ENCODE measurements around the gene FAM20C.

FAM20C gene

DNA sequence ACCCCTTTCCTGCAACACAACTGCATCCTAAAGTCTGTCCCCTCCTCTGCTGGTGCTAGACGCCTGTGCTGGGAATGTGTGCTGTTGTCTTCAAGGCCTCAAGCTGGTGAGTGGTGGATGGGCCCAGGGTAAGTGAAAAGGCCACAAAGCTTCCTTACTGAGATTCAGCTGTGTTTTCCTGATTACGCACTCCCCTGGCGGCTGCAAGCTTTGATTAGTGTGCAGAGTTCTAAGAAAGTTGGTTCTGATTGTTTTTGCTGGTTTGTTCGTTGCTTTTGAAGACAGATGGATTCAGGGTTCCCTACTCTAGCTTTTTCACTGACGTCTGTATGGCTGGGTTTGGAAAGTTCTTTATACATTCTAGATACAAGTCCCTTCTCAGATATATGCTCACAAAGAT, 85.7 kb downstream of the FAM20C start:
- DNase-seq = no peak

DNA sequence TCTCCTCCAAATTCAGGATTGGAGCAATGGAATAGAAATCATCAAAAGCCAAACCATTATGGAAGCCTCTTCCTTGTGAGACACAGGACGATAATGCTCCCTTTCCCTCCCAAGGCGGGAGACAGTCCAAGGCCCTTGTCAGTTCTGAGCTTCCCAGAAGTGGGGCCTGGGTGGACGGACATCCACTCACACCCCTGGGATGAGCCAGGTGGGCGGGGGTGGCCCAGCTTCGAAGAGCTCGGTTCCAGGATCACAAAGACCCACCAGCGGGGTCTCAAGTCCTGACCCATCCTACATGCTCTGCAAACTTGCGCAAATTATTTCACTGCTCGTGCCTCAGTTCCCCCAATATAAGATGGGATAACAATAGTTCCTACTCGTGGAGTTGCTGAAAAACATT, 87.5 kb downstream of the FAM20C start:
- DNase-seq = no peak

DNA sequence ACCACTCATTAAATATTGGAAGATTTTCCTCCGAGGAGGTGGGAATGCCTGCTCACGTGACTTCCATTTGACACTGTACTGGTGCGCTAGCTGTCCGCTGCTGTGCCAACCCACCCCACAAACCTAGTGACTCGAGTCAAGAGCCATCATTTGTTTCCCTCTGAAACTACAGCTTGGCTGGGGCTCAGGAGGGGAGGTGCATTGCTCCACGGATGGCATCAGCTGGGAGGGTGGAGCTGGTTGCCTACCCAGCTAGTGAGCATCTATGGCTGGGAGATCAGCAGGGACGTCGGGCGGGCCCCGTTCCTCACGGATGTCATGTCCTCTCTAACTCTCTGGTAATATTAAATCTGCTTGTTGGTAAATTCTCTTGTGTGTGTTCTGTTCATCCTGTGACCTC, 88.1 kb downstream of the FAM20C start:
- no peak for DNase-seq

DNA sequence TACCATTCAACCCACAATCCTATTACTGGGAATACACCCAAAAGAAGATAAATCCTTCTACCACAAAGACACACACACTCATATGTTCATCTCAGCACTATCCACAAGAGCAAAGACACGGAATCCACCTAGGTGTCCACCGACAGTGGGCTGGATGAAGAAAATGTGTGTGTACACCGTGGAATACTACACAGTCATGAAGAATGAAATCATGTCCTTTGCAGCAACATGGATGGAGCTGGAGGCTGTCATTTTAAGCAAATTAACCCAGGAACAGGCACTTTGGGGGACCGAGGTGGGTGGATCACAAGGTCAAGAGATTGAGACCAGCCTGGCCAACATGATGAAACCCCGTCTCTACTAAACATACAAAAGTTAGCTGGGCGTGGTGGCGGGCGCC, 89.3 kb downstream of the FAM20C start:
- DNase-seq = no peak

DNA sequence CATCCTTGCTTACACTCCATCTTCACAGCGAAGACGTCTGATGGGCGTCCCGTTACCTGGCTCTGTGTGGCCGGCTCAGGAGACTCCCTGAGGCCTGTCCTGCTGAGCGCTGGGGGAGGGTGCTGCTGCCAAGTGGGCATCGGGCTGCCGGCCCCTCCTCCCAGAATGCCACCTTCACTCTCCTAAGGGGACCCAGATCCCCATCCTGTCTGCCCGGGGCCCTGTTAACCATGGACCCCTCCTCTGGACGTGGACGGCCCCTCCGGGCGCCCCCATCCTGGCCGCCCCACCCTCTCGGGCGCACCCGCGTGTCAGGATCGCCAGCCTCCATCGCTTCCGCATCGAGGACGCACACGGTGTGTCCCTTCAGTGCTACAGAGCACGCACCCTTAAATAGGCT, 90.2 kb downstream of the FAM20C start:
- no peak for DNase-seq

DNA sequence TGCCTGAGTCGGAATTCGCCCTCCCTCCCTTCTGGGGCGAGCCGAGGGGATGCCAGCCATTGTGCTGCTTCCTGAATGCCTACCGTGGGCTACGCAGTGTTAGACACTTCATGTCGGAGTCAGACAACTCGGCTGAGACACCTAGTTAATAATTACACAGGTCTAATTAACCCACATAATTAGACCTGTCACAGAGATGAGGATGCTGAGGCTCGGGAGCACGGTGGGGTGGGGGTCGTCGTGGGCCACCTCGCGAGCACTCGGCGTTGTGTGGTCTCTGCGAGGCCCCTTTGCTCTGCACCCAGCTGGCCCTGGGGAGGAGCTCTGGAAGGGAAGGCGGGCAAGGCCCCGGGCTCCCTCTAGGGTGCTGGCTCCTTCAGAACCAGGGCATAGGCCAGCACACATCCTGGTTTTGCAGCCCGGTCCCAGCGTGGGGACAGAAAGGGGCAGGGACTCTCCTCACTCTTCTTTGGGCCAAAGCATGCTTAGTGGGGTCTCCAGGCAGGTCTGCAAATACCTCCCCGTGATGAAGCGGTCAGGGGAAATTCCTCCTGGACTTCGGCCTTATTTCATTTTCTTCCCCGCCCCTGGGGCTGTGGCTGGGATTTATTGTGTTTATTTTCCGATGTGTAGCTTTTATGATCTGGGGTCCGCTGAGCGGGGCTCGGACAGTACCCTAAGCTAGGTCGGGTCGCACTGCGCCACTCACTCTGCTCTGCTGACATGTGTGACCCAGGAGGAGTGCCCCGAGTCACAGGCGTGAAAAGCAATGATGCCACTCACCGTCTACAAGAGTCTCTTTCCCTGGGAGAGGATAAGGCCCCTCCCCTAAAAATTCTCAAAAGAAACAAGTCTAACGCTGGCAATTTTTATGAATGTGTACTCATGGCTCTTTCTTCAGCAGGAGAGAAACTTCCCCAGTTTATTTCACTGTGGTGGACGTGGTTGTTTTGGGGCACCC, 92.7 kb downstream of the FAM20C start:
- no peak for DNase-seq

DNA sequence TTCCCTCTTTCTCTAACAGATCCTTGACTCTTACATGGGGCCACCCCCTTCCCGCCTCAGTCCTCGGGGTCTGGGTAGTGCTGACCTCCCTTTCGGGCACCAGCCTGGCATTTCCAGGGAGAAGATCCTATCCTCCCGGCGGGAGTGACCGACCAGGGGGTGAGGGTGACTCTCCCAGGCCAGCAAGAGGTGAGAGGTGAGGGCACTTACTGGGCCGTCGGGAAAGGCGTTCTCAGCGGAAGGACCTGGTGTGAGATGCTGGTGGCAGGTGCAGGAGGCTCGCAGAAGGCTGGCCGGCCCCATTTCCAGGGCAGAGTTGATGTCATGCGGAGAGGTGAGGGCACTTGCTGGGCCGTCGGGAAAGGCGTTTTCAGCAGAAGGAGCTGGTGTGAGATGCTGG, 93.4 kb downstream of the FAM20C start:
- no peak for DNase-seq

DNA sequence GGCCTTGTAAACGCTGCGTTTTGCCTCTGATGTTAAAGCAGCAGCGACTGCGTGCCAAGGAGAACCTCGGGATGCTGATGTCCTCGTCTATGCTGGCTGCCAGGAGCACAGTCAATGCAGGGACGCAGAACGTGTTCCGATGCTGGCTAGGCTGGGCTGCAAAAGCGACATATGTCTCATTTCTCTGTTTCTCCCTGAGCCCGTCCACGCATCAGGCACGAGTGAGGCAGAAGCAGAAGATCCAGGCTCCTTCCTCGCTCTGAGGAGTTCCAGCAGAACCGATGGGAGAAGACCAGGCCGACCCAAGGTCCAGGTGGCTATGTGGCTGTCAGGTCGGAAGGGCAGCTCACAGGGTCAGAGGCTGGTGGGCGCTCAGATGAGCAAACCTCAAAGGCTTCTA, 93.9 kb downstream of the FAM20C start:
- no peak for DNase-seq

DNA sequence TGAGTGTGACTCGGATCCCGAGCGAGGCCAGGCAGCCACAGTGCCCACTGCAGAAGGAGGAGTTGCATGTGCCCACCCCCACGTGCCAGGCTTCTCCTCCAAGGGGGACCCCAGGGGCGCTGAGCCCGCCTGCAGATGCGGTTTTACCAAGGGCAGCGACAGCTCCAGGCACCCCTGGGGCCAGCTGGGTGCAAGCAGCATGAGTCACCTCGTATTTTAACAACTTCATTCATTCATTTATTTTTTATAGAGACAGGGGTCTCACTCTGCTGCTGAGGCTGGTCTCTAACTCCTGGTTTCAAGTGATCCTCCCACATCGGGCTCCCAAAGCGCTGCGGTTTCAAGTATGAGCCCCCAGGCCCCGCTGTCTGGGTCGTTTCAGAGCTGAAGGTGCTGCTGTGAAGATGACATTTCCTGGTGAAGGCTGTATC, 96.3 kb downstream of the FAM20C start:
- DNase-seq = no peak

DNA sequence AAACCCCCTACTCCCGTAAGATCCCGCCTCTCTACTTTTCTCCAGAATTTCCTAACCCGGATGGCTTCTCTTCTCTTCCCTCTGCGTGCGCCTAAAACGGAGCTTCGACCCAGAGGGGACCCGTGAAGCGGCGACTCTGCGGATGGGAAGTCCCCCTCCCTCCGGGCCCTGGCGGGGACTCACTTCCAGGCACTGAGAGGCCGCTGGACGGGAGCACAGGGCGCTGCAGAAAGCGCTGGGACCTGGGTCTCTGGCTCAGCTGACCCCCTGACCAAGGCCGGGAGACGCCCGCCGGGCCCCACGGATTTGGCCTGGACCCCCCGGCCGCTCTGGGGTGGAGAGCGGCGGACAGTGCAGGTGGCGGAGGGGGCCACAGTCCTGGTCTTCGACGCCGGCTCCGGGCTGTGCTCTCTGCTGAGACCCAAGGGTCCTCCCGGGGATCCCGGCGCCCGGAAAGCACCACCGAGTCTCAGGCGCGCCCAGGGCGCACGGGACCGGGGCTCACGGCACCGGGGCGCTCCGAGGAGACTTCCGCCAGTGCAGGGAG, 96.9 kb downstream of the FAM20C start:
- DNase-seq = no peak

DNA sequence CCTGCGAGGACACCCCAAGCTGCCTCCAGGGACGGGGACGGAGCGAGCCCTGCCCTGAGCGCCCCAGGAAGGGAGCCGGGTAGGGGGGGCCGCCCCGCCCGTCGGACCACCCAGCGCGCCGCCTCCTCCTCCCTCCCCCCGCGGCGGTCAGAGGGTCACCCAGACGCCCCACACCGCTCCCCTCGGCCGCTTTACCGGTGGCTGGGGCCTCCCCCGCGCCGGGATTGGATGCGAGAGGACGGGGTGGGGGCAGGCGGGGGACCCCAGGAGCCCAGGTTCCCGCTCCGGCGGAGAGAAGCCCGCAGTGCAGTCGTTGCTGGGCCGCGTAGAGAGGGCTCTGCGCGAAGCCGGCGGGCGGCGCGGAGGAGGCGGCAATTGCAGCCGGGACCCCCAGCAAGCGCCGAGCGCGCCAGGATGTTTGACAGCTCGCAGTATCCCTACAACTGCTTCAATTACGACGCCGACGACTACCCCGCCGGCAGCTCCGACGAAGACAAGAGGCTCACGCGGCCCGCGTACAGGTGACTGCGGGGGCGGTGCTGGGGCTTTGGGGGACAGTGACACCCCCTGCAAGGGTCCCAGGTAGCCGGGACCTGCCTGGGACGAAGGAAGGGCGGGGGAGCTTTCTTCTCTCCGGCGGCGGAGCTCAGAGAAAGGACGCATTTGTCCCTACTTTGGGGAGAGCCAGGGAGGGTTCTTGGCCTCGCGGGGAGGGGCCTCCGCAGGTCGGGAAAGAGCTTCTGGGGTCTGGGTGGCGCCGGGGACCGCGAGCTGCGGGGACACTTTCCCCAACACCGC, 97.6 kb downstream of the FAM20C start, which contains the start of gene FOXL3:
TSS of gene FOXL3 (plus strand) at position 415 of the 798 bp plus-strand sequence. CDS start at position 415, 0 bp downstream.
- no peak for DNase-seq

DNA sequence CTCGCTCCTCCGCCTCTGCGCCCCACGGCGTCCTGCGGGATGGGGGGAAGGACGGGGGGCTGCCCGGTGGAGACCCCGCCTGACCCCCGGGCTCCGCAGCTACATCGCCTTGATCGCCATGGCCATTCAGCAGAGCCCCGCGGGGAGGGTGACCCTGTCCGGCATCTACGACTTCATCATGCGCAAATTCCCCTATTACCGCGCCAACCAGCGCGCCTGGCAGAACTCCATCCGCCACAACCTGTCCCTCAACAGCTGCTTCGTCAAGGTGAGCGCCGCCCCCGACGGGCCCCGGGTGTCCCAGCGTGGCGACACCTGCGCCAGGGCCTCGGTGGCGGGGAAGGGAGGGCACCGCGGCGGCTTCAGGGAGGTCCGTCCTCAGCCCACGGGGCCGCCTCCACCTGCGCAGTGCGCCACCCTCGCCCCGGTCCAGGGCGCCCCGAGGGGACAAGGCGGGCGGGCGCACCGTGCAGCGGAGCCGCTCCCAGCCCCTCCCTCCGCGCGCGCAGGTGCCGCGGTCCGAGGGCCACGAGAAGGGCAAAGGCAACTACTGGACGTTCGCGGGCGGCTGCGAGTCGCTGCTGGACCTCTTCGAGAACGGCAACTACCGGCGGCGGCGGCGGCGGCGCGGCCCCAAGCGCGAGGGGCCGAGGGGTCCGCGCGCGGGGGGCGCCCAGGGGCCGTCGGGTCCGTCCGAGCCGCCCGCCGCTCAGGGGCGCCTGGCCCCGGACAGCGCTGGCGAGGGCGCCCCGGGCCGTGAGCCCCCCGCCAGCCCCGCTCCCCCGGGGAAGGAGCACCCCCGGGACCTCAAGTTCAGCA, 98.4 kb downstream of the FAM20C start:
- DNase-seq = no peak

DNA sequence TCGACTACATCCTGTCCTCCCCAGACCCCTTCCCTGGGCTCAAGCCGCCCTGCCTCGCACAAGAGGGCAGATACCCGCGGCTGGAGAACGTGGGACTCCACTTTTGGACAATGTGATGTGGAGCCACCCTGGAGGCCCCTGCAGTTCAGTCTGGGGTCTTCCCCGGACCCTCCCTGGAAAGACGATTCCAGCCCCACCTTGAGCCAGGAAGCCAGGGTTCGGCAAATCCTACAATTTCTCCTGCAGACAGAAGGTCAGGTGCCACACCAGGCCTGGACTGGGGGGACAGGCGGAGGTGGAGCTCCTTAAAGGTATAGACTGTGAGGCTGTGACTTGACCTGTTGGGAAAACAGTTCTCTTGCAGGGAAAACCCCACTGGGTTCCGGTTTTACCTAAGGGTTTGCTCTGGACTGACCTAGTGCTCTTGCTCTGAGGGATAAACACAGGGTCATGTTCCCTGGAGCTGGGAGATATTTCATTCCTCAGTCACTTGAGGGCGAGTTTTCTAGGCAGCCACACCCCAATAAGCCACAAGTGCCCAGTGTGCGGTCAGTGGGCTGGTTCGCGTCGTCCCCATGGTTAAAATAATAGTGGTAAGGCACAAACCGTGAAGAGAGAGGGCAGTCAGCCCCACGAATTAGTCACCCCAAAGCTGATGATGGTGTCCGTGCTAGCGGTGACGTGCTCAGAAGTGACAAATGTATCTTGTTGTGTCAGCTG, 99.2 kb downstream of the FAM20C start:
- no peak for DNase-seq

DNA sequence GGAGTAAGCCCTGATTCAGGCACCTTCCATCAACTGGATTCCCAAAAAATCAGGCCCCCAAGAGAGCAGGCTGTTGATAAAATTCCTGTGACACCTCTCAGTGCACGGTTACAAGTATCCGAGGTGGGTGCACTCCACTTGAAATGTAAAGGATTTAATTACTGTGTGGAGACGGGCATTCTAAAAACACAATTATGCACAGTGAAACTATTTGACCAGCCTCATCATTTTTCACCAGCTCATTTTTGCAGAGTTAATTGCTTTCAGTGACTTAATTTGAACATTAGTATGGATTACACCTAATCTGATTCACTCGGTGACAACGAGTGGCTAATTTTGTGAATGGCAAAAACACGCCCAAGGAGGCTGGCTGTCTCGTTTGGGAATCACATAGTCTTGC, 99.9 kb downstream of the FAM20C start:
- no peak for DNase-seq

DNA sequence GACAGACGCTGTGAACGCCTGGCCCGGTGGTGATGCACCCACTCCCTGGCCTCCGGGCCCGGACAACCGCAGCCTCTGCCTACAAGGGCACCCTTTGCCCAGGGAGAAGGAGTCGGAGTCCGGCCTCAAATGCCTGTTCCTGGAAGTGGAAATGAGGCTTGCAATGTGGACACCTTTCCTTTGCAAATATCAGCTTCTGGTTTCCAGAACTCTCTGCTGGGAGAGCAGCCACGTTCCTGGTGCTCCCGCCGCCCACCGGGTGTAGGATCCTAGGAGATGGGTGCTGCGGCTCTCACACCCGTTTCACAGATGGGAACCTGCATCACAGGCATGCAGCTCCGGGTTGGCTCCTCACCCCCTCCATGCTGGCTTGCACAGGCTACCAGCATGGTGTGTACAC, 100.5 kb downstream of the FAM20C start:
- no peak for DNase-seq

DNA sequence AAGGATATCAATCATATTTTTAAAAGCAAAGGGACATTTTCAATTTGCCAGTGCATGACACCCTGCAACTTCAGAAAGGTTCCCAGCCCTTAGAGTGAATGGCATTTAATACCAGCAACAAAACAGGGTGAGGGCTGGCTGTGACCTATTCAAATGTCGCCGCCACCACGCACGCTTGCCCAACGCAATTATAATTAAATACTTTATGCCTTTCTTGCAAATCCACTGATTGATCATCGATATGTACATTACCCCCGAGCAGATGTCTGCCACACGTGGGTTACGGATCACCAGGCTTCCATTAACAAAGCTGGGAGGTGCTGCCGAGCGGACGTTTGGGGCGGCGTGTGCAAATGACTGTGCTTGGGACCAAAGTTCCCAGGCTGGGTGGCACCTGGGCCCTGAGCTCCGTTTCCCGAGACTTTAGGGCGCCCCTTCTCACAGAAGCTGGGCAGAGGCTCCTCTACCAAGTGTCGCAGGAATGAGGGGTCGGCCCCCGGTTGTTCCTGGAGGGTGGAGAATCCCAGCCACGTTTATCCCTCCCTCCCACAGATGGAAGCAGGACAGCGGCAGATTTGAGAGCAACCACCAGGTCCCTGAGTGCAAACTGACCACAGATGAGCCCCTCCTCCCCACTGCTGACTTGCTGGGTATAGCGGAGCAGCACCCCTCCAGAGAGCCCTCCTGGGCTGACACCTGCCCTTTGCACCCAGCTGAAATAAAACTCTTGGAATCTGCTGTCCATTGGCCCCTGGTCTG, 101.5 kb downstream of the FAM20C start:
- DNase-seq = no peak

DNA sequence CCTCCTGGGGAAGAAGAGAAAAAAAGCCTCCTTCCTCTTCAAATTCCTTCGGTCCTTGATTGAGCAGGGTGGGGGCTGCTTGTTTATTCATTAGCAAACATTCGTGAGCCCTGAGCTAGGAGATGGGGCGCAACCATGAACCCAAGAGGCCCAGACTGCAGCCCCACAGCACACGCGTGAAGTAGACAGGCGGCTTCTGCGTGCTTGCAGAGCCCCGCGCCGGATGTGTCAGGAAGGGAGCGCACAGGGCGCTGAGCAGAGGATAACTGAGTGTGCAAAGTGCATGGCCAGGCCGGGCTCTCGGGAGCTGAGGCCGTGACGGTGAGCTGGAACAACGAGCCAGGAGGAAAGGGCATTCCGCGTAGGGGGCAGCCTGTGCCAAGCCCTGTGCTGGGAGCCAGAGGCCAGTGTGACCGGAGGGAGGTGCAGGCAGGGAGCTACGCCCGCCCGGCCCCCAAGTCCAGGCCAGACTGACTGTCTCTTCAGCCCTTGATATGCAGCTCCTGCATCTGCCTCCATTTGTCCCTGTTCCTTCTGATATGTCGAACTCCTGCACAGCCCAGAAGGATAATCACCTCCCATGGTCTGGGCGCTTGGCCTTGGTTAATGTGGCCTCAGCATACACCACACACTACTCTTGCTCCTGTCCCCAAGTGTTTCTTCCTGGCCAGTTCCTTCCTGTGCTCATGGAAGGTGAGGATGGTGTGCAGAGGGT, 102.2 kb downstream of the FAM20C start:
- DNase-seq = no peak

DNA sequence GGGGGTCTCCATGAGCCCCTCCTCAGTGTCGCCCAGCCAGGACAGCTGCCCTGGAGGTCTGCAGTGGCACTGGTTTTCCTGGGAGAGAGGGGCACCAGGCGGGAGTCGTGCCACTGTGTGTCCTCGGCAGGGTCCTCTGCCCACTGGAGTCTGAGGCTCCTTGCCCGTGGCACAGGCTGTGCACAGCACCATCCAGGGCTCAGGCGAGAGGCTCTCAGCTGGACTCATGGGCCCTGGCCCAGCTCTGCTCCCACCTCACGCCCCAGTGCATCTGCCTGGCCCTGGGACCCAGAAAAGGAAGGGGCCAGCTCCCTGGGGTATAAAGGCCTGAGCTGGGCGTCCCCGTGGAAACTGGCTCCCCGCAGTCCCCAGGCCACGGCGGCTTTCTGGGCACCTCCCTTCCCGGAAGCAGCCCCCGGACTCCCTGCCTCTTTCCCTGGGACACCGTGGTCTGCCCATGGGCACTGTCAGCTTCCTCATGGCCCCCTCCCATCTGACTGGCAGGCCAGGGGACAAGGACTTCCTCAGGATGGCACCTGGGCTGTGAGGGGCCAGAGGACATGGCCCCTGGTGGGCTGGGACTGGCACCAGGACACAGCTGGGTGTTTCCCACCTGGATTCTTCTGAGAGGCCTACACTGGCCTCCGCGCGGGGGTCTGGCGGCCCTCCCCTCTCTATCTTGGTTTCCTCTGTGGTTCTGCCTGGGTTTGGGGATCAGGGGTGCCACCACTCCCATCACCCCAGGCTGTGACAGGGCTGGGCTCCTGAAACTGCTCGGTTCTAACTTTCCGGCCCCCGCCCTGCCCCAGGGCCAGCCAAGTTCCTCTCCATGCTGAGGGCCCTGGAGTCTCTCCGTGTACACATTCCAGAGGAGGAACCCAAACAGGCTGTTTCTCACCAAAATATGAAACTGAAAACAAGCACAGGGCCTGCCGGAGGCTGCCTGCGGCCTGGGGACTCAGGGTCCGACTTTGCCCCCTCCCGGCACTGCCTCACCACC, 103.1 kb downstream of the FAM20C start:
- no peak for DNase-seq

DNA sequence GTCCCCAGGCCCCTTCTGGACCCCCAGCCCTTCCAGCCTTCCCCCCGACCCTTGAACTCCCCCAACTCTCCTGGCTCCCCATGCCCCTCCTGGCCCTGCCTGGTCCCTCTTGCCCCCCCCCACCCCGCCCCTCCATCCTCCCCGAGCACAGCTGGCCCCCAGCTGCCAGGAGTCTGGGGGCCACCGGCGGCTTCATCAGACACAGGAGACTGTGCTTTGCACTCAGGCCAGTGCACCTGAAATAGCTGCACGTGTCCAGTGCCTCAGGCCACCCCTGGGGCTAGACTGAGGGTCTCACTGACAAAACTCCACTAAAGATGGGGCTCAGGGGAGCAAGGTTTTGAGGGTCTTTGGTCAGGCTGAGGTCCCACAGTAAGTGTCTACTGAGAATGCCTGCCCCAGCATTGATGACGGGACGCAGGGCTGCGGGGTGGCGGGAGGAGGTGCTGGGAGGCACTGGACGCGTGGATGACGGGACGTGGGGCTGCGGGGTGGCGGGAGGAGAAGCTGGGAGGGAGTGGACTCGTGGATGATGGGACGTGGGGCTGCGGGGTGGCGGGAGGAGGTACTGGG, 104.1 kb downstream of the FAM20C start:
- no peak for DNase-seq
